ENCODE results near the gene MSH6.
"Not testable (repeated sequence)": the region's sequence is repeated elsewhere in the genome, so short reads cannot be mapped to it uniquely, and the experiment has no call there.

Gene MSH6

DNA sequence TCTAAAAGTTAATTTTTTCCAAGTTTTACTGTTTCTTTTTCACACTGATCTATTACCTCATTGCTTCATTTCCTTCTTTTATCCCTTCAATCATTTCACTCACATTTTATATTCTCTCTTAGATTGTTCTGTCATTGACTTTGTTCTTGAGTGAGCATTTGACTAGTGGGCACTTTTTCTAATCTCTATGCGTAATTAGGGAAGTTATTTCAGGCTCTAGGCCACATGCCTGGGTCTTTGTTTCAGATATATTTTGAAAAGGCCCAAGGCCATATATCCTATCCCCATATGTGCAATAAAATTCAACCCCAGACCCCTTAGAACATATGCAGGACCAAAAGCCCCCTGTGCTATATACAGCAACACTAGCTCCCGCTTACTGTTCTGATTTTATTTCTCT is 61.2 kb downstream of the MSH6 start:
- no peak for DNase-seq (ENCODE audit: low spot score)

DNA sequence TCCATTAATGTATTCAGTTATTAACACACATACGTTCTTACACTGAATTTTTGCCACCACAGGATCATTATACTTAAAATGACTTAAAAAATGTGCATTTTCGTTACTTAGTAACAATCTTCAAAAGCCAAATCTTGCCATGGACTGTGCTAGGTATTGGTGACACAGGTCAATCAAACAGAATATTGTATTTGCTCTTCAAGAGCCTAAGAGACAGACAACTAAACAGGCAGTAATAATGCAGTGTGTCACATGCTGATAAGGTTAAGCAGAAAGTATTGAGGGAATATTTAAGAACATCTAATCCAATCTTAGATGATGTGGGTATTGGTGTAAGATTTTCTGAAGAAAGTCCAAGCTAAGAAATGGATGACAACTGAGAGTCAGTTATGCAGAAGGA is 66.4 kb downstream of the MSH6 start:
- no peak for DNase-seq (ENCODE audit: low spot score)

DNA sequence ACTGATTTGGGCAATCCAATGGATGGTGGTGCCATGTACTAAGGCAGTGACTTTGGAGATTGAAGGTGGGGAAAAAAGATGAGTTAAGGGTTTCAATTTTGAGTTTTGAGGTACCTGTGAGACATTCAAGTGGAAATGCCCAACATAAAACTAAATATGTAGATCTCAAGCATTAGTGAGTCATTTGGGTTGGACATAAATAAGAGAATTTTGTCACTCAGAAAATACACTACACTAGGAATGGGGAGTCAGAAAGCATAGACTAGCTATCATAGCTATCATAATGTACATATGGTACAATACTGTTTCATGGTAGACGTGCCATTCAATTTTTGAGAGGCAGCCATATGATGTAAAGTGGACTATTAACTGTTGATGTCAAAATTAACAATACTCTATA is 67.3 kb downstream of the MSH6 start:
- DNase-seq (ENCODE audit: low spot score): no peak

DNA sequence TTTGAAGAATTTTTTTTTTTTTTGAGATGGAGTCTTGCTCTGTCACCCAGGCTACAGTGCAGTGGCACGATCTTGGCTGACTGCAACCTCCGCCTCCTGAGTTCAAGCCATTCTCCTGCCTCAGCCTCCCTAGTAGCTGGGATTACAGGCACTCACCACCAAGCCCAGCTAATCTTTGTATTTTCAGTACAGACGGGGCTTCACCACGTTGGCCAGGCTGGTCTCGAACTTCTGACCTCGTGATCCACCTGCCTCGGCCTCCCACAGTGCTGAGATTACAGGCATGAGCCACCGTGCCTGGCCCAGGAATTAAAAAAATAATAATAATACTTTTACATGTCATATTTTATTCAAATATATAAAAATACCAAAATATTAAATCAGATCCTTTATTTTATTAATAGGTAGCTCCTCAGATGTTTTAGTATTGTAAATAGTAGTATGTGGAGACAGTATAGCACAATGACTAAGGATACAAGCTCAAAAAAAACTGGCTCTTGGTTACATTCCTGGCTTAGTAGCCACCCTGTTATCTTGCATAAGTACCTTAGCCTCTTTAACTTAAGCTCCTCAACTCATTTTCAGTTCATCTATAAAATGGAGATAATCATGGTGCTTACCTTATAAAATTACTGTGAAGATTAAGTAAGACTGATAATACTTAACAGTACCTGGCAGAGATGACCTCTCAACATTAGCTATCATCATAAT is 70.3 kb downstream of the MSH6 start:
- DNase-seq (ENCODE audit: low spot score): not testable (repeated sequence)

All from HuH-7 (cell line).